DMS153 (cell line): ENCODE measurements around the gene DYNLRB1.
"Not testable (repeated sequence)": the region's sequence is repeated elsewhere in the genome, so short reads cannot be mapped to it uniquely, and the experiment has no call there.

Experiments
- DNase-seq: peaks from one replicate; lab custom pipeline; 2025; lab: John Stamatoyannopoulos, UW

Gene DYNLRB1

GRCh38 chr20:34516247-34517113 is at the start of gene DYNLRB1:
Gene DYNLRB1 (plus strand): TSS chr20:34516422. CDS start chr20:34516459, 37 bp downstream.
- DNase-seq = peak; percentile 86

GRCh38 chr20:34468951-34469350 is 47.3 kb upstream of the DYNLRB1 start:
- no peak for DNase-seq

GRCh38 chr20:34472246-34472925 is 43.8 kb upstream of the DYNLRB1 start:
- no peak for DNase-seq

DNA sequence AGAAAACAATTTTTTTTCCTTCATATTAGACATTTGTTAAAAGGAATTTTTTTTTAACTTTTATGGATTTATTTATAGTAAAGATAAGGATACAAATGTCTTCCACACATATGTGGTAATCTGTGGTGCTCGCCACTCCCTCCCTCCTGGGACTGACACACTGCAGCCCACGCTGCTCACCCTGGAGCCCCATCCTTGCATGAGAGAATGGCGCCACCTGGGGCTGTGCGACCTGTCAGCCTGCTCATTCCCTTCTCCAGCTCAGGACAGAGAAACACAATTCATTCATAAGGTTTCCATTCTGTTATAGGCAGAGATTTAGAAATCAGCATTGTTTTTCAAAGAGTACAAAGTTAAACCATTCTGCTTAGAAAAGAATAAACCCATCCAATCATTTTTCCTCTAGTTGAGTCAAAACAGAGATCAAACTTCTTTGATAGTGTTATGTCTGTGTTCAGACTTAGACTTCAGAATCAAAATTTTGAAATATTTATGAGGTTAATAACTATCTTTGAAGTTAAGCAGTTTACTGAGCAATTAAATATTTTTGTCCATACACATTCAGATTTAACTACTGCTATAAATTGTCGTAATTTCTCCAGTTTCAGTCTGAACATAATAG is 42.8 kb upstream of the DYNLRB1 start:
- no peak for DNase-seq

- DNase-seq = no peak
Observed at GRCh38 chr20:34475979-34476736, 40.1 kb upstream of the DYNLRB1 start.

GRCh38 chr20:34479627-34480026 is 36.6 kb upstream of the DYNLRB1 start:
- DNase-seq = no peak

DNA sequence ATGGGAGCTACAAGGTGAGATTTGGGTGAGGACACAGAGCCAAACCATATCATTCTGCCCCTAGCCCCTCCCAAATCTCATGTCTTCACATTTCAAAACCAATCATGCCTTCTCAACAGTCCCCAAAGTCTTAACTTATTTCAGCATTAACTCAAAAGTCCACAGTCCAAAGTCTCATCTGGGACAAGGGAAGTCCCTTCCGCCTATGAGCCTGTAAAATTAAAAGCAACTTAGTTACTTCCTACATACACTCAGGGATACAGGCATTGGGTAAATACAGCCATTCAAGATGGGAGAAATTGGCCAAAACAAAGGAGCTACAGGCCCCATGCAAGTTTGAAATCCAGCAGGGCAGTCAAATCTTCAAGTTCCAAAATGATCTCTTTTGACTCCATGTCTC is 34.1 kb upstream of the DYNLRB1 start:
- not testable (repeated sequence) for DNase-seq

- not testable (repeated sequence) for DNase-seq
Observed at GRCh38 chr20:34483585-34484220, 32.5 kb upstream of the DYNLRB1 start.

- no peak for DNase-seq
Observed at GRCh38 chr20:34485068-34485634, 31.1 kb upstream of the DYNLRB1 start.

- no peak for DNase-seq
Observed at GRCh38 chr20:34491226-34491931, 24.8 kb upstream of the DYNLRB1 start.

GRCh38 chr20:34491932-34492509 is 24.2 kb upstream of the DYNLRB1 start:
- no peak for DNase-seq

DNA sequence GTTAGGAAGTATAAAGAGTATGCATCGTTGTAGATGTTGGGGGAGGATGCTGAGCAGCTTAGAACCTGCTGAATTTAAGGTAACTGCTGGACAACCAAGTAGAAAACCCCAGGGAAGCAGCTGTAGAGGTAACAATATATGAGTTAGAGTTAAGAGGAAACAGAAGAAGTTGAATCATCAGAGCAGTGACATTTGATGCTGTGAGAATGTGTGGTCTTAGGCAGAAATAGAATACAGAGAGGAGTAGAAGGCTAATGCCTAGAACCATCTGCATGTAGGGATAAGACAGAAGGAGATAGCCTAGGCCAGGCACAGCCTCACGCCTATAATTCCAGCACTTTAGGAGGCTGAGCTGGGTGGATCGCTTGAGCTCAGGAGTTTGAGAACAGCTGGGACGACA is 22.6 kb upstream of the DYNLRB1 start:
- no peak for DNase-seq

DNA sequence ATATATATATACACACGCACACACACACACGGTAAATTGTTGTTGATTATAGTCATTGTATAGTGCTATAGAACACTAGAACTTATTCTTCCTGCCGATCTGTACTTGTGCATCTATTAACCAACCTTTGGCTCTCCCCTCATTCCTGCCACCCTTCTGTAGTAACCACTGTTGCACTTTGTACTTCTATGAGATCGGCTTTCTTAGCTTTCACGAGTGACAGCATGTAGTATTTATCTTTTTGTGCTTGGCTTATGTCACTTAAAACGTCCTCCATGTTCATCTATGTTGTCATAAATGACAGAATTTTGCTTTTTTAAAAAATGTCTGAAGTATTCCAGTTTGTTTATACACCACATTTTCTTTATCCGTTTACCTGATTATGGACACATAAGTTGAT is 20.9 kb upstream of the DYNLRB1 start:
- no peak for DNase-seq

DNA sequence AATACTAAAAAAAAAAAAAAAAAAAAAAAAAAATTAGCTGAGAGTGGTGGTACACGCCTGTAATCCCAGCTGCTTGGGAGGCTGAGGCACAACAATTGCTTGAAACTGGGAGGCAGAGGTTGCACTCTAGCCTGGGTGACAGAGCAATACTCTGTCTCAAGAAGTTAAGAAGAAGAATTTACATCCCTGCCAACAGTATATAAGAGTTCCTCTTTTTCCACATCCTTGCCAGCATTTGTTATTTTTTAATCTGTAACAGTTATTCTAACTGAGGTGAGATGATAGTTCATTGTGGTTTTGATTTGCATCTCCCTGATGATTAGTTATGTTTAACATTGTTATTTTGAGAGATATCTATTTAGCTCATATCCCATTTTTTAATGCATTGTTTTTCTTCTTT is 20.3 kb upstream of the DYNLRB1 start:
- no peak for DNase-seq

DNA sequence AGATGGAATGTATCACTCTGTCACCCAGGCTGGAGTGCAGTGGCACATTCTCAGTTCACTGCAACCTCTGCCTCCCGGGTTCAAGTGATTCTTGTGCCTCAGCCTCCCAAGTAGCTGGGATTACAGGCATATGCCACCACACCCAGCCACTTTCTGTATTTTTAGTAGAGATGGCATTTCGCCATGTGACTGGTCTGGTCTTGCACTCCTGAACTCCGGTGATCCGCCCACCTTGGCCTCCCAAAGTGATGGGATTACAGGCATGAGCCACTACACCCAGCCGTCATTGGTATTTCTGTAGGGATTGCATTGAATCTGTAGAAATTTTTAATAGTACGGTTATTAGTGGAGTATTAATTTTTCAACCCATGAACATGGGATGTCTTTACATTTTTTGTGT is 18.6 kb upstream of the DYNLRB1 start:
- DNase-seq = not testable (repeated sequence)

GRCh38 chr20:34500823-34501222 is 15.4 kb upstream of the DYNLRB1 start:
- no peak for DNase-seq

- DNase-seq = no peak
Observed at GRCh38 chr20:34506480-34506879, 9.7 kb upstream of the DYNLRB1 start.

GRCh38 chr20:34507702-34508413 is 8.4 kb upstream of the DYNLRB1 start:
- DNase-seq = no peak

GRCh38 chr20:34510575-34510974 is 5.6 kb upstream of the DYNLRB1 start:
- no peak for DNase-seq

DNA sequence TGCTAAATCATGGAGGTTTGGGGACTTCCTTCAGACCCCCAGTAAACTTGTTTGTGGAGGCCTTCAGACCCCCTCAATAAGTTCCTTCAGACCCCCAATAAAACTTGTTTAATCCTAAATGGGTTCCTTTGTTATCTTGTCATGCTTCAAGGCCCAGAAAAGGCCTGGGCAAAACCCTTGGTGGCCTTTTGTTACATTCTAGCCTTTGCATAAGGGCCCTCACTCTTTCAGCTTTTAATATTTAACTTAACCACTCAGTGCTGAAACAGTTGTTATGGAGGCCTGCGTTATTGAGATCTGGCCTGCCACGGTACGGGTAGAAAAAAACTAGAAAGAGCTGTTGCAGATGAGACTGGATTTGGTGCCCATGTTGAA is 4.3 kb upstream of the DYNLRB1 start:
- no peak for DNase-seq
